ENCODE results near the gene CERKL.

The CERKL gene

DNA sequence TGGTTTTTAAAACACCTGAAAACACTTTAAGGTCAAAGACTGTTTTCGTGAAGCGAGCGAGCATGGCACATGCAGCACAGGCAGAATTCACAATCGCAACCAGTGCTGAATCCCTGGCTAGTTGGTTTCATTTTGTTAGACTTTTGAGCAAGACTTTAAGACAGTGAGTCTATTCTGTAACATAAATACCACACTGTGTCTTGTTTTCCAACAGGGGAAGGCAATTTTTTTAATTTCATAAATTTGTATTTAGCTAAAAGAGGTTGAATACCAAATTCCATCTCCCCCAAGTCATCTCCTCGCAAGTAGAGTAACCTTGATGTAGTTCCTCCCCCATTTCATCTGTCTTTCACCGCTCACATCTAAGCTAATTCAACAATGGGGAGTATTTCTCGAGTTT is 1.4 kb downstream of the CERKL start:
- H3K4me2 ChIP-seq (ENCODE audit: low read length), result no peak overlapping the region
- H3F3A ChIP-seq (ENCODE audit: control insufficient read depth, insufficient read depth), result no peaks in the 10 kb centered on the region
- H3K27ac ChIP-seq (ENCODE audit: low read depth, low read length), result no peak overlapping the region
- H3K36me3 ChIP-seq (ENCODE audit: control insufficient read depth, low read length), result no peaks in the 10 kb centered on the region
- TF ChIP-seq, protein P1, sequence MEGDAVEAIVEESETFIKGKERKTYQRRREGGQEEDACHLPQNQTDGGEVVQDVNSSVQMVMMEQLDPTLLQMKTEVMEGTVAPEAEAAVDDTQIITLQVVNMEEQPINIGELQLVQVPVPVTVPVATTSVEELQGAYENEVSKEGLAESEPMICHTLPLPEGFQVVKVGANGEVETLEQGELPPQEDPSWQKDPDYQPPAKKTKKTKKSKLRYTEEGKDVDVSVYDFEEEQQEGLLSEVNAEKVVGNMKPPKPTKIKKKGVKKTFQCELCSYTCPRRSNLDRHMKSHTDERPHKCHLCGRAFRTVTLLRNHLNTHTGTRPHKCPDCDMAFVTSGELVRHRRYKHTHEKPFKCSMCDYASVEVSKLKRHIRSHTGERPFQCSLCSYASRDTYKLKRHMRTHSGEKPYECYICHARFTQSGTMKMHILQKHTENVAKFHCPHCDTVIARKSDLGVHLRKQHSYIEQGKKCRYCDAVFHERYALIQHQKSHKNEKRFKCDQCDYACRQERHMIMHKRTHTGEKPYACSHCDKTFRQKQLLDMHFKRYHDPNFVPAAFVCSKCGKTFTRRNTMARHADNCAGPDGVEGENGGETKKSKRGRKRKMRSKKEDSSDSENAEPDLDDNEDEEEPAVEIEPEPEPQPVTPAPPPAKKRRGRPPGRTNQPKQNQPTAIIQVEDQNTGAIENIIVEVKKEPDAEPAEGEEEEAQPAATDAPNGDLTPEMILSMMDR (IDR thresholded peaks at IDR 0.05; ENCODE audit: low read depth, low read length, poor library complexity, severe bottlenecking), result no peak
- no peak for TF ChIP-seq EZH2phosphoT487 (IDR thresholded peaks at IDR 0.05; ENCODE audit: borderline replicate concordance, low read length)
- H3K9me2 ChIP-seq (replicated peaks; ENCODE audit: control insufficient read depth, low read length), result no peaks in the 10 kb centered on the region
- peaks cover 8% of the 10 kb centered on the region for H3K4me1 ChIP-seq (ENCODE audit: control insufficient read depth, low read length)
- no peaks in the 10 kb centered on the region for H3K9me3 ChIP-seq (ENCODE audit: control insufficient read depth, insufficient read depth, low read length)
- H3K4me3 ChIP-seq (ENCODE audit: low read length), result no peak overlapping the region
- H3K79me2 ChIP-seq (ENCODE audit: control insufficient read depth, low read length), result no peaks in the 10 kb centered on the region
- no peaks in the 10 kb centered on the region for H4K20me1 ChIP-seq (ENCODE audit: control insufficient read depth, insufficient read depth, low read depth, low read length)
- no peaks in the 10 kb centered on the region for H3K27me3 ChIP-seq (ENCODE audit: control insufficient read depth, low read length)

DNA sequence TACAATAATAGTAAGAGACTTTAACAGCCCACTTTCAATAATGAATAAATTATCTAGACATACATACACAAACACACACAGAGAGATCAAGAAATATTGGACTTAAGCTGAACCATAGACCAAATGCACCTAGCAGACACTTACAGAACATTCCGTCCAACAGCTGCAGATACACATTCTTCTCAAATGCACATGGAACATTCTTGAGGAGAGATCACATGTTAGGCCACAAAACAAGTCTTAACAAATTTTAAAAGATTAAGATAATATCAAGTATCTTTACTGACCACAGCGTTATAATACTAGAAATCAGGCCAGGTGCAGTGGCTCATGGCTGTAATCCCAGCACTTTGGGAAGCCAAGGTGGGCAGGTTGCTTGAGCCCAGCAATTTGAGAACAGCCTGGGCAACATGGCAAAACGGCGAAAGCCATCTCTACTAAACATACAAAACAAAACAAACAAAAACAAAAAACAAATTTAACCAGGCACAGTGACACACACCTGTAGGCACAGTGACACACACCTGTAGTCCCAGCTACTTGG is 7.4 kb downstream of the CERKL start:
- no peaks in the 10 kb centered on the region for H3K9me2 ChIP-seq (replicated peaks; ENCODE audit: control insufficient read depth, low read length)
- TF ChIP-seq, protein P1 (IDR thresholded peaks at IDR 0.05; ENCODE audit: low read depth, low read length, poor library complexity, severe bottlenecking), result no peak
- no peak for TF ChIP-seq EZH2phosphoT487 (IDR thresholded peaks at IDR 0.05; ENCODE audit: borderline replicate concordance, low read length)
- no peaks in the 10 kb centered on the region for H3F3A ChIP-seq (ENCODE audit: control insufficient read depth, insufficient read depth)
- no peak overlapping the region for H3K4me3 ChIP-seq (ENCODE audit: low read length)
- no peak overlapping the region for H3K27ac ChIP-seq (ENCODE audit: low read depth, low read length)
- H3K4me2 ChIP-seq (ENCODE audit: low read length), result no peak overlapping the region
- no peaks in the 10 kb centered on the region for H3K9me3 ChIP-seq (ENCODE audit: control insufficient read depth, insufficient read depth, low read length)
- no peaks in the 10 kb centered on the region for H3K36me3 ChIP-seq (ENCODE audit: control insufficient read depth, low read length)
- H3K27me3 ChIP-seq (ENCODE audit: control insufficient read depth, low read length), result no peaks in the 10 kb centered on the region
- H3K4me1 ChIP-seq (ENCODE audit: control insufficient read depth, low read length), result no peaks in the 10 kb centered on the region
- no peaks in the 10 kb centered on the region for H3K79me2 ChIP-seq (ENCODE audit: control insufficient read depth, low read length)
- no peaks in the 10 kb centered on the region for H4K20me1 ChIP-seq (ENCODE audit: control insufficient read depth, insufficient read depth, low read depth, low read length)

DNA sequence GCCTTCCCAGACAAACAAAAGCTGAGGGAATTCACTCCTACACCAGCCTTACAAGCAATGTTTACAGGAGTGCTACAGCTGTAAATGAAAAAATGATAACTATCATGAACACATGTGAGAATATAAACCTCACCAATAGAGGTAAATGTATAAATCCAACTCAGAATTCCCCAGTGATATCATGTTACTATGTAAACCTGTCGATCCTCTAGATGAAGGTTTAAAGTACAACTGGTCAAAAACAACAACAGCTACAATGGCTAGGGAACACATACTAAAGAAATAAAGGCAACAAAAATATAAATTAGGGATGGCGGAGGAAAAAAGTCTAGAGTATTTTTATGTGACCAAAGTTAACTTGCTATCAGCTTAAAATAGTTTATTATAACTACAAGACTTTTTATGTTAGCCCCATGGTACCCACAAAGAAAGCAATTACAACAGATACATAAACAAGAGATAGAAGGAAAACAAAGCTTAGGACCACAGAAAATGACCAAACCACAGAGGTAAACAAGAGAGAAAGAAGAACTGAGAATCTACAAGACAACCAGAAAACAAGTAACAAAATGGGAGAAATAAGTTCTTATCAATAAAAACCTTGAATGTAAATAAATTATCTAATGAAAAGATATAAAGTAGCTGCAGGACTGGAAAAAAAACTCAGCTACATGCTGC is 8.3 kb downstream of the CERKL start:
- H3K27me3 ChIP-seq (ENCODE audit: control insufficient read depth, low read length), result no peaks in the 10 kb centered on the region
- H4K20me1 ChIP-seq (ENCODE audit: control insufficient read depth, insufficient read depth, low read depth, low read length), result no peaks in the 10 kb centered on the region
- H3K36me3 ChIP-seq (ENCODE audit: control insufficient read depth, low read length), result no peaks in the 10 kb centered on the region
- no peak overlapping the region for H3K27ac ChIP-seq (ENCODE audit: low read depth, low read length)
- H3F3A ChIP-seq (ENCODE audit: control insufficient read depth, insufficient read depth), result no peaks in the 10 kb centered on the region
- H3K9me2 ChIP-seq (replicated peaks; ENCODE audit: control insufficient read depth, low read length), result no peaks in the 10 kb centered on the region
- no peak overlapping the region for H3K4me3 ChIP-seq (ENCODE audit: low read length)
- H3K9me3 ChIP-seq (ENCODE audit: control insufficient read depth, insufficient read depth, low read length), result no peaks in the 10 kb centered on the region
- H3K79me2 ChIP-seq (ENCODE audit: control insufficient read depth, low read length), result no peaks in the 10 kb centered on the region
- H3K4me1 ChIP-seq (ENCODE audit: control insufficient read depth, low read length), result no peaks in the 10 kb centered on the region
- TF ChIP-seq, protein P1 (IDR thresholded peaks at IDR 0.05; ENCODE audit: low read depth, low read length, poor library complexity, severe bottlenecking), result no peak
- TF ChIP-seq EZH2phosphoT487 (IDR thresholded peaks at IDR 0.05; ENCODE audit: borderline replicate concordance, low read length), result no peak
- H3K4me2 ChIP-seq (ENCODE audit: low read length), result no peak overlapping the region
